Ureter (tissue), 1 donor: ENCODE results near the gene B9D1. TPM values are rescaled to one million over a fixed set of nuclear protein-coding genes. Genes with fewer than 3 reads are reported as not detected.

ENCODE experiments used
- DNase-seq: peaks from one replicate; pipeline ENCODE4 v3.0.0-alpha.2; 2020; ENCODE audit warnings: low spot score
- total RNA-seq: library from RNA; stranded (reverse); gene quantifications from one replicate; pipeline ENCODE4 v1.2.4, GENCODE V29; 2023
- donor health status: DM: yes; HTN: yes; CAD: no.

Gene B9D1
- 22.7 TPM for total RNA-seq

- peak; percentile 95 for DNase-seq
Measured at GRCh38 chr17:19362277-19363113, at the start of gene B9D1. Gene B9D1, minus strand, starts transcription at chr17:19362723. Its CDS starts 154 bp downstream, at chr17:19362569.

- no peak for DNase-seq
Measured at GRCh38 chr17:19411631-19412030, 49.1 kb upstream of the B9D1 start.

DNA sequence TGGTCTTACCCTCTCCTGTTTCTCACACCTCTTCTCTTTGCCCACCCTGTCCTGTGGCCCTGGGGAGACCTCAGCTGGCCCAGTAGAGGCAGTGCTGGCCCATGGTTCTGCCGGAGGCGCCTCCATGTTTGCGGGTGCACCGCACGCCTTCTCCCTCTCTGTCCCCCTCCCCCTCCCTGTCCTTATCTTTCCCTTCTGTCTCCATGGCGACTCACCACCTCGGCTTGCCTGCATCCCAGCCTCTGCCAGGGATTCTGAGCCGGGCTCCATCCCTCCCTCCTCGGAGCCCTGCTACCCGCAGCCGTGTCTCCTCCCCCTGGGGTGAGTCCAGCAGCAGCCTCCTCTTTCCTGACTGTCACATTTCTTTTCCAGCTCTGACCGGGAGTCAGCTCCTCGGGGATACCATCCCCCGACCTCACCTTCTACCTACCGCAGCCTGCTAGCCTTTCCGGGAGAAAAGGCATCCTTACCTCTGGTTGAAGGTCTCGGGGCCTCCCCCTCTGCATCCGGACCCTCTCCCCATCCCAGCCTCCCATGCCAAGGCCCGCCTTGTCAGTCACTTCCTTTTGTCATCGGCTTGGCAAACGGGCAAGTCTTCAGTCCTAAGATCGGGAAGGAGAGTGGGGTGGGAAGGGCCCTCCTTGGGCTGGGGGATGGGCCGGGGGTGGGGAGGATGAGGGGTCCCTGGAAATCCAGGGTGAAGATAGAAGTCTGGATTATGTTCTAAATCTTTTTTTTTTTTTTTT lies 48.5 kb upstream of the B9D1 start, which contains the start of gene RNF112:
Gene RNF112 (plus strand): TSS at position 358 of the 746 bp plus-strand sequence. CDS start 177 bp downstream, at position 535.
- no peak for DNase-seq

DNA sequence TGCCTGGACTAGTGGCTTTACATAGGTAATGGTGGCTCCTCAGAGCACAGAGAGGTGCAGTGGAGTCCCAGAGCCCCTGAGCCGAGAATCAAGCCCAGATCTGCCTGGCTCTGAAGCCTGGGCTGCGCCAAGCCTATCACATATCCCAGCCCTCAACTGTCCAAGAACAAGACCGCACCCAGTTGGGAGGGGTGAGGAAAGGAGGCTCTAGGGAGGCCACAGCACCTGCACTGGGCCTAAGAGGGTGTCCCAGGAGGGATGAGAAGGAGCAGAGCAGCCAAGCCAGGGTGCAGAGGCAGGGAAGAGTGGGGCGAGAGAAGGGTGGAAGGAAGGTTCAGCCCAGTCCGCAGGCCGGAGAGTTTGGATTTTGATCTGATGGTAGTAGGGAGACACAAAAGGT lies 47.6 kb upstream of the B9D1 start:
- DNase-seq: no peak

- no peak for DNase-seq
Measured at GRCh38 chr17:19409509-19409908, 47.0 kb upstream of the B9D1 start.

- no peak for DNase-seq
Measured at GRCh38 chr17:19409066-19409465, 46.5 kb upstream of the B9D1 start.

DNA sequence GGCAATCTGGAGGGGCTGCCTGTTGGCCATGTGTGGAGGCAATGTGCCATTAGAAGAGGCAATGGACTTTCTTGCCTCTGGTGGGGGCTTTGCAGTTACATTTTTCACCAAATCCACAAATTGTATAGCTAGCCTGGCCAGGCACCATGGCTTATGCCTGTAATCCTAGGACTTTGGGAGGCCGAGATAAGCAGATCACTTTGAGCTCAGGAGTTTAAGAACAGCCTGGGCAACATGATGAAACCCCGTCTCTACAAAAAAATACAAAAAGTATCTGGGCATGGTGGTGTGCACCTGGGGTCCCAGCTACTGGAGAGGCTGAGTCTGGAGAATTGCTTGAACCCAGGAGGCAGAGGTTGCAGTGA lies 45.8 kb upstream of the B9D1 start:
- DNase-seq: no peak

DNA sequence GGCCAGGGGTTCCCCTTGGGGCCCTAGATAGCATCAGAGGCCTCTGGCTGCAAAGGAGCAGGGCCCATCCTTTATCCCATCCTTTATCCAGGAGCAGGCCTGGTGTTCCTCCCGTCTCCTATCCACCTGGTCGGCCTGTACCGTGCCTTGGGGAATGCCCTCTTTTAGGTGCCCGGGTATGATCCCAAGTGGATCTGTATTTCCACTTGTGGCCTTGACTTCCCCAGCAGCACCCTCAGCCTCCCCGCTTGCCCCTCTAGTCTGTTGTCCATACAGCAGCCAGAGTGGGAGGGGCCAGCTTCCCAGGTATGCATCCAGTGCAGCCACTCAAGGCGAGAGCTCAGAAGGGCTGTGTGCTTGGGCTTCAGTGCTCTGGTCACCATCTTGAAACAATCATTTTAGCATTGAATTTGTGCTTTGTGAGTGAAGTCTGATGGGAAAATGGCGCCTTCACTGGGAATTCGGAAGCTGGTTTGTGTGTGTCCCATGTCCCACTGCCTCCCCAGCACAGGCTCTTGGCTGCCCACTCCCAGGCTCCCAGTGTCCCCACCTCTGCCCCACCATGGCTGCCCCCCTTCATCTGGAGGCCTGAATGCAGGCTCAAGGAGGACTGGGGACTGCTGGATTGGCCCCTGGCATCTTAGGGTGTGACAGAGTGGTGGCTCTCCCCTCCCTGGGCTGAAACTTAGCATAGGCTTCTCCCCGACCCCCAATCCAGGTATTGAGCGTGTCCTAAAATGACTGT lies 45.2 kb upstream of the B9D1 start:
- no peak for DNase-seq

DNA sequence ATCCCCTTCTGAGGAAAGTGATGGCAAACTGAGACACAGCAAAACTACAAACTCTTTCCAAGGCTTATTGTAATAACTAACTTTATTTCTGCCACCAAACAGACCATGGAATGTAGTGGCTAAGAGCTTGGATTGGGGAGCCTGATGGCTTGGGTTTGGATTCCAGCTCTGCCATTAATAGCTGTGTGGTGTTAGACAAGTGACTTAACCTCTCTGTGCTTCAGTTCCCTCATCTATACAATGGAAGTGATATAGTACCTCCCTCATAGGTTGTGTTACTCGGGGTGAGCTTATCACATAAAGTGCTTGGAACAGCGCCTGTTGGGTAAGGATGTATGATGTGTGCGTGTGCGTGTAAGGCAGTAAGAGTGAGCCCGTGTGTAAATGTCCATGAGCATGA lies 42.6 kb upstream of the B9D1 start:
- no peak for DNase-seq

GRCh38 chr17:19404264-19404663 lies 41.7 kb upstream of the B9D1 start:
- DNase-seq: no peak

GRCh38 chr17:19403021-19403420 lies 40.5 kb upstream of the B9D1 start:
- no peak for DNase-seq

DNA sequence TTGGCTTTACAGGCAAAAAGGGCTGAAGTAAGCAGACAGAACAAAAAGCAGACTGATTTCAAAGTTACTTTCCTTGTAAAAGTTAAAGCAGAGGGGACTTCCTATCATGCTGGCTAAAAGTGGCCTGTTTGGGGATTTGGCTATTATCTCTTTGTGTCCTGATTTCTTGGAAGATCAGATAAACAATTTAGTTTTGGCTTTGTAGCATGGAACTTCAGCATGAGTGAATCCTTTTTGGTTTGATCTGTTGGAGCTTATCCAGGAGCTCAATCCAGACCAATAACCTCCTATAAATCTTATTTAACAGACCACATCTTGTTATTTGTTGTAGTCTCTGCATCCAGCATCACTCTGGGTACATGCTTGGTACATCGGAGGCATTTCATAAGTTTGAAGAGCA lies 39.6 kb upstream of the B9D1 start:
- DNase-seq: no peak

DNA sequence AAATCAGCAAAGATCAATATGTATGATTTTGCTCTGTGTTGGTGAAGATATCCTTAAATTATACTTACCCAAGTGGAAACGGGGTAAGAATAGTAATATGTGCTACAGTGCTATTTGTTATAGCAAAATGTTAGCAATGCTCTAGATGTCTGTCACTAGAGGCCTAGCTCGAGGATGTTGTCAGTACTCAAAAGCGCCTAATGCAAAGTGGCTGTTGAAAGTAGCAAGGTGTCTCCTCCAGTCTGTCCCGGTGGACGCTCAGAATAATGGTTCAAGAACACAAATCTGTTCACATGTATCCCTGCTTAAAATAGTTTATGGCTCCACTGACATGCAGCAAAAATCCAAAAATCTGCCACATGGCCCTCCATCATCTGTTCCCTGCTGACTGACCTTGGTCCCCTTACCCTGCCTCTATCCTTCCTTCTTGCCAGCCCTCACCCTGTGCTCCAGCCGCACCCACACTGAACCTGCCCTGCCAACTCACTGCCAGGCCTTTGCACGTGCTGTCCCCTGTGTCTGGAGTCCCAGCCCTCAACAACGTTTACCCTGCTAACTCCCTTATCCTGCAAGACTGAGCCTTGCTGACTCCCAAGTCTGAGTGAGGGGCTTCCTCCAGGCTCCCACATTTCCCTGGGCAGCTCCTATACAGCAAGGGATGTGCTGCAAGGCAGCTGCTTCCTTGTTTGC lies 38.9 kb upstream of the B9D1 start:
- DNase-seq: no peak

GRCh38 chr17:19399750-19400450 lies 37.4 kb upstream of the B9D1 start:
- DNase-seq: no peak

- DNase-seq: no peak
Measured at GRCh38 chr17:19398301-19399181, 36.0 kb upstream of the B9D1 start.

- no peak for DNase-seq
Measured at GRCh38 chr17:19397556-19398041, 35.1 kb upstream of the B9D1 start.

GRCh38 chr17:19392303-19392702 lies 29.8 kb upstream of the B9D1 start:
- no peak for DNase-seq

DNA sequence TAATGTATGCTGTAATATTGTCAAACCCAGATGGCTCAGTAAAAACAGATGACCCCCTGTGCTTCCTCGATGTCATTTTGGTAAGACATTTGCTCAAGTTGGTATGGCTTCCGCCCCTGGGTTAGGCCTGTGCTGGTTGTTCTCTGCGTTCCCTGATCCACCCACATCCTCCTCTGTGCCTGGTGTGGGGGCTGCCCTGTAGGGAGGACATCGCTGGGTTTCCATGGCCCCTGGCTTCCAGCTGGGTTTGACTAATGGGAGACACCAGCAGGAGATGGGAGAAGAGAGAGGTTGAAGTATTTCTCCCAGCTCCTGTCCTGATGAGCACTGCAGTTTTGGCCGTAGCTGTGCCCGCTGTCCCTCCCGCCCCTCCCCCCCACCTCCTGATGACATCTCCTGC lies 28.9 kb upstream of the B9D1 start:
- DNase-seq: no peak

- no peak for DNase-seq
Measured at GRCh38 chr17:19390951-19391350, 28.4 kb upstream of the B9D1 start.
